Measurements from ENCODE around the gene CASQ2.

Gene CASQ2

DNA sequence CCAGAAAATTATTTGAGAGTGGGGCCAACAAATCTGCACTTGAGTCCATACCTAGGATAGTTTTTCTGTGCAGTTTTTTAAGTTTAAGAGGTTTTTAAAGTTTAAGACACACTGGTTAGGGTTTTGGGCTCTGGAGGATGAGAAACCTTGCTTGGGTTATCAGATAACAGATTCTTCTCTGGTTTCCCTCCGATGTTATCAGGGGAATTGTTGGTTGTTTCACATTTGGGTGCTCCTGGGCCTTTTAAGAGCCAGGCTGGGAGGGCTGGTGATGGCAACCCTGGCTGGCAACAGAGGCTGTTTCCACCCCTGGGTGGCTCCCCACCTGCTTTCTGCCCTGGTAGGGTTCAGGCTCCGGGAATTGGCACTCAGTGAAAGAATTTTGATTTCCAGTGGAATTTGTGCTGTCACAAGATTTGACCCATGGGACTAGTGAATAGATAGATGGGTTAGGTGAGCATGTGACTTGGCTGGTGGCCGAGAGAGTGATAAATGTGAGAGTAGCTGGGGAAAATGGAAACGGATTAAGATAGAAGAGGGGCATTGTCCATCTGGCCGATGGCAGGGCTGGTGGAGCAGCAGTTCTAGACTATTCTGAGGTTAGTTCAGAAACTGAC, 111.9 kb downstream of the CASQ2 start:
- DNase-seq: no peak

DNA sequence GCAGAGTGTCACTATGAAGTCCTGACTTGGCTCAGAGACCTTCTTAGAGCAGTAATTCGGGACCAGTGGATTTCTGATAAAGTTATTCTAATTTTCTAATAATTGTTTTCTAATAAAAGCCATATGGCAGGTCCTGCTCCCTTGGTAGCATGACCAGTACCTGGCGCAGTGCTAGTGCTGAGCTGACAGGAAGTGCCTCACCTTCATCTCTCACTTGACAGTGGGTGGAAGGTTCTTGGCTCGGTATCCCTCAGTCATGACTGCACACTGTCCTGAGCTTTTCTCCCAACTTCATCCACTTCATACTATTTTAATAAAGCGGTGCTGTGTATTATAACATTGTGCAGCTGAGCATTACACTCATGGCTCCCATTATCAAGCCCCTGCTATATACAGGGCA, 112.6 kb downstream of the CASQ2 start:
- DNase-seq: no peak

DNA sequence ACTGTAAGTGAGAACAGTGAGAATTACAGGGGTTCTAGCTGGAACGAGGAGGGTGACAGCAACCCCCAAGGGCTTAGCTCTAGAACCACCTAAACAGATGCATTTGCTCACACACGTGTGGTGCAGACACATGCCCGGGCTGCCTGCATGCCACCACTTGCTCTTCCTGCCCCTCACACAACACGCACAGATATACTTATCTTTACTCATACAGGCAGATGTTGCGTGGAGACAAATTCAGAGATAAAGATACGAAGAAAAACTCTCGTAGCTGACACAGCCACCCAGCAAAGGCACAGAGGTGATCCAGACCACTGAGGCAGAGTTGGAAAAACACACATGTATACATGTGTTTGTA, 113.2 kb downstream of the CASQ2 start:
- DNase-seq: no peak

DNA sequence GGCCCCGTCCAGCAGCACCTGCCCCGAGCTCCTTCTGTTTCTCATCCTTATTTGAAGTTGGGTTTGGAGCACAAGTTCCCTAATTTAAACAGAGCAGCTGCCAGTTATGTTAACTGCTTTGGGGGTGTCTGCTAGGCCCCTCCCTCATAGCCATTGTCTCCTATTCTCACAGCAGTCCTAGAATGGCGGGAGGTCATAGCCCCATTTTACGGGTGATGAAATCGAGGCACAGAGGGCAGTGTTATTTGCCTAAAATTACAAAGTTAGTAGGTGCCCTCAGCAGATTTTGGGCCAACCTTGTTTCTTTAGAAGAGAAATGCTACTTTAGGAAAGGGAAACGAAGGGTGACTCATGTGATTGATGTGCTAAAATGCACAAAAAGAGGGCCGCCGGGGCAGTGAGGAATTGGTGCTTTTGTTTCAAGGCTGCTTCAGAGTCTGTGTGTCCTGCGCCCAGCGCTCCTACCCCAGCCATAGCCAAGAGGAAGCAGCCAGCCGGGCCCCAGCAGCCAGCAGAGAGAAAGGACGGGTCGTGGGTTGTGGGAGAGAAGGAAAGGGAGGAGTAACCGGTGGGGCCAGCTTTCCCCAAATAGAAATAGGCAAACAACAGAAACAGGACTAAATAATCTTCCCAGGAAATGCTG, 113.7 kb downstream of the CASQ2 start:
- DNase-seq: no peak

DNA sequence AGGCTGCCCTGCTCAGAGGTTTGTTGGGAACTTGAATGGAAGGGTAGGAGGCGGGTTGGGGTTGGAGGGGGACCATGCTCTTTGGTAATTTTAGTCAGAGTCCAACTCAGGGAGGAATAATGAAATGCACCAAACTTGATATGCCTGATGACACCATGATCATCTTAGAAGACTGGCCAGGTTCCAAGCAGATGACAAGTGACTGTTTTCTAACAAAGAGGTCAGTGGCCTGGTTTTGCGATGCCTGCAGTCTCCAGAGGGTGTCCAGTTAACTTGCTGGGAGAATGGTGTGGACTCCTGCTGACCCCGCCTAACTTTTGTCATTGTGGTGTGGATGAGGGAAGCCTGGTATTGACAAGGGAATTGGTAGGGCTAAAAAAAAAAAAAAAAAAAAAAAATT, 114.4 kb downstream of the CASQ2 start:
- no peak for DNase-seq

DNA sequence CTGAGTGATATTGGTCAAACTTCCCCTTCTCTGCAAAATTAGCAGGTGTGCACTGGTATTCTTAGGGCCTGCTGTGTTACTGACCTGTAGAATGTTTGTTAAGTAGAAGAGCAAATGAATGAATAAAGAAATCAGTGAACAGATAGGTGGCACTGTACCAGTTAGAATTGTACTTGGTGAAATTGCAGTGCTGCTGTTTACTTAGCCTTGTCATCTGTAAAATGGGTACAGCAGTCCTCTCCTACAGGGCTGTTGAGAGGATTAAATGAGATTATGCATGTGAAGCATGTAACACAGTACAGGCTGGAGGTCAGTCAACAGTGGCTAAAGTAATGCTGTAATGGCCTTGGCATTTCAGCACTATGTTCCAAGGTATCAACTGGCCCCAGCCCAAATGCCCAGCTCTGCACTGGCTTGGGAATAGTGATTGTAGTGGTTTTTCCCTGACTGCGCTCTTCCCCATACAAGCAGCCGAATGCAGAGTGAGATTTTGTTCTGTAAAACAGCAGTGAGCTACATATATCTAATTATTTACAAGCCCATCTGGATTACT, 116.2 kb downstream of the CASQ2 start:
- DNase-seq: no peak

DNA sequence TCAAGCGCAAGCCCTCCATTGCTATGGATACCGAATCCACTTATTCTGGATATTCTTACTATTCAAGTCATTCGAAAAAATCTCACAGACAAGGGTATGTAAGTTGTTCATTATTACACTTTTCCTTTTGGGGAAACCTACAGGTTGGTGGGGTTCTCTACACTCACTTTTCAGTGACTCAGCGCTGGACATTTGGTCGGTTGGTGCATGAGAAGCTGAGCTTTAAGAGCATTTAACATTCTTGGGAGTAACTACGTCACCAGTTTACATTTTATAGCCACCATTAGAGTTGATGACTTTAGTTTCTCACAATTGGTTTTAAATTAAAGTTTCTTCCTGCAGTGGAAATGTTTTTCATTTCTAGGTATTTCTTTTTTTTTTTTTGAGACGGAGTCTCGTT, 117.1 kb downstream of the CASQ2 start:
- no peak for DNase-seq

DNA sequence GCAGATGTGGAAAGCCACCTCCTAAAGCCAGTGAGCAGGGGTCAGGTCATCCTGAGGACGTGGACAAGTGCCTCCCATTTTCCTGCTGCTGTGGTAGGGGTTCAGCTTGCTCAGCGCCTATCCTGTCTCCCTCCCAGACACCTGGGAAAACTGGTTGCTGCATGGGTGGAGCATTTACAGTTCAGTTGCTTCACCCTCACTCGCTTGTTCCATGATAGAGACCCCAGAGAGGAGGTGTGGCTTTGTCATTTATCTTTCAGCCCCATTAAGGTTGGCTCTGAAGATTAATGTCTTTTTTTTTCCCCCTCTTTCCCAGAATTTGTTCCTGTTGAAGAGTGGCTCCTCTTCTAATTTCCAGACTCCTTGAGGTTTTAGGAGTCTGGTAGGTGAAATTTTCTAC, 117.6 kb downstream of the CASQ2 start:
- DNase-seq: no peak

All from SW 1271 (cell line).